H9 (cell line): ENCODE measurements around the gene CCDC160. TPM values are rescaled to one million over a fixed set of nuclear protein-coding genes. Genes with fewer than 3 reads are reported as not detected.

Experiments
- DNase-seq: peaks from one replicate; pipeline ENCODE4 v3.0.0-alpha.2; 2017
- H2AFZ ChIP-seq: one replicate; pipeline ENCODE4 v1.6.1; 2013; ENCODE audit warnings: mild to moderate bottlenecking, low read length, control low read depth, moderate library complexity
- H2AK5ac ChIP-seq: 2 replicates; pipeline ENCODE4 v1.6.1; 2013; ENCODE audit warnings: low read length, control low read depth, mixed read lengths; ENCODE audit not compliant: insufficient read length
- H2BK120ac ChIP-seq: one replicate; pipeline ENCODE4 v1.6.1; 2013; ENCODE audit warnings: low read depth, mild to moderate bottlenecking, low read length, control low read depth, inconsistent platforms; ENCODE audit not compliant: poor library complexity, severe bottlenecking
- H2BK12ac ChIP-seq: 2 replicates; pipeline ENCODE4 v1.6.1; 2013; ENCODE audit warnings: low read length, control low read depth, mixed read lengths, low read depth; ENCODE audit not compliant: insufficient read length
- H2BK15ac ChIP-seq: 2 replicates; pipeline ENCODE4 v1.6.1; 2013; ENCODE audit warnings: low read depth, low read length, control low read depth
- H2BK20ac ChIP-seq: one replicate; pipeline ENCODE4 v1.6.1; 2013; ENCODE audit warnings: low read depth, mild to moderate bottlenecking, low read length, control low read depth, inconsistent platforms; ENCODE audit not compliant: poor library complexity, severe bottlenecking
- H2BK5ac ChIP-seq: 2 replicates; pipeline ENCODE4 v1.6.1; 2013; ENCODE audit warnings: low read length, control low read depth, mixed read lengths; ENCODE audit not compliant: insufficient read length
- H3K14ac ChIP-seq: 2 replicates; pipeline ENCODE4 v1.6.1; 2013; ENCODE audit warnings: low read length, control low read depth; ENCODE audit not compliant: insufficient read depth
- H3K18ac ChIP-seq: 2 replicates; pipeline ENCODE4 v1.6.1; 2013; ENCODE audit warnings: low read depth, mild to moderate bottlenecking, mixed read lengths, low read length, control low read depth; ENCODE audit not compliant: insufficient read length
- H3K23ac ChIP-seq: 2 replicates; pipeline ENCODE4 v1.6.1; 2013; ENCODE audit warnings: low read length, control low read depth, mixed read lengths, low read depth; ENCODE audit not compliant: insufficient read length
- H3K23me2 ChIP-seq: 2 replicates; pipeline ENCODE4 v1.6.1; 2013; ENCODE audit warnings: low read depth, mild to moderate bottlenecking, mixed read lengths, low read length, control low read depth; ENCODE audit not compliant: insufficient read length, poor library complexity, severe bottlenecking
- H3K27ac ChIP-seq: 2 replicates; pipeline ENCODE4 v1.5.1; 2013; ENCODE audit warnings: low read length, control low read depth, mixed read lengths, low read depth; ENCODE audit not compliant: insufficient read length
- H3K27me3 ChIP-seq: 2 replicates; pipeline ENCODE4 v1.6.1; 2013; ENCODE audit warnings: low read length, control low read depth, inconsistent platforms; ENCODE audit not compliant: insufficient read depth
- H3K4ac ChIP-seq: 2 replicates; pipeline ENCODE4 v1.6.1; 2013; ENCODE audit warnings: low read depth, mild to moderate bottlenecking, control low read depth, inconsistent platforms, low read length, moderate library complexity
- H3K4me1 ChIP-seq: 2 replicates; pipeline ENCODE4 v1.6.1; 2013; ENCODE audit warnings: low read length, control low read depth, inconsistent platforms; ENCODE audit not compliant: insufficient read depth
- H3K4me2 ChIP-seq: 2 replicates; pipeline ENCODE4 v1.6.1; 2013; ENCODE audit warnings: low read length, control low read depth, mixed read lengths; ENCODE audit not compliant: insufficient read length, insufficient read depth
- H3K56ac ChIP-seq: 2 replicates; pipeline ENCODE4 v1.6.1; 2013; ENCODE audit warnings: low read depth, mild to moderate bottlenecking, mixed read lengths, low read length, control low read depth; ENCODE audit not compliant: insufficient read length
- H3K79me1 ChIP-seq: 2 replicates; pipeline ENCODE4 v1.6.1; 2013; ENCODE audit warnings: low read depth, mild to moderate bottlenecking, moderate library complexity, low read length, control low read depth, inconsistent platforms; ENCODE audit not compliant: insufficient read depth, poor library complexity, severe bottlenecking
- H3K79me2 ChIP-seq: 2 replicates; pipeline ENCODE4 v1.6.1; 2013; ENCODE audit warnings: low read length, control low read depth, inconsistent platforms; ENCODE audit not compliant: insufficient read depth
- H3K9ac ChIP-seq: 2 replicates; pipeline ENCODE4 v1.6.1; 2013; ENCODE audit warnings: low read length, control low read depth, mixed read lengths; ENCODE audit not compliant: insufficient read length; ENCODE audit errors: extremely low read depth
- H3K9me3 ChIP-seq: one replicate; pipeline ENCODE4 v1.6.1; 2013; ENCODE audit warnings: low read depth, low read length, inconsistent platforms; ENCODE audit not compliant: control insufficient read depth
- H3T11ph ChIP-seq: one replicate; pipeline ENCODE4 v1.6.1; 2013; ENCODE audit warnings: mild to moderate bottlenecking, low read length, control low read depth, inconsistent platforms
- H4K20me1 ChIP-seq: one replicate; pipeline ENCODE4 v1.6.1; 2013; ENCODE audit not compliant: control insufficient read depth, insufficient read length, insufficient read depth
- H4K5ac ChIP-seq: 2 replicates; pipeline ENCODE4 v1.6.1; 2013; ENCODE audit warnings: low read depth, mild to moderate bottlenecking, mixed read lengths, low read length, control low read depth; ENCODE audit not compliant: insufficient read length
- H4K8ac ChIP-seq: replicated peaks from 2 replicates; pipeline ENCODE4 v1.6.1; 2013; ENCODE audit warnings: low read length, control low read depth, mixed read lengths, low read depth; ENCODE audit not compliant: insufficient read length
- H4K91ac ChIP-seq: 2 replicates; pipeline ENCODE4 v1.6.1; 2013; ENCODE audit warnings: low read depth, mild to moderate bottlenecking, moderate library complexity, mixed read lengths, low read length, control low read depth; ENCODE audit not compliant: insufficient read length
- H3K27ac Mint-ChIP-seq, 3 experiments: 2 replicates in 2 of 3; 3 replicates in 1 of 3; pipeline ENCODE4 v1.8.0; 2020 to 2021; ENCODE audit warnings: mixed read lengths in 3 of 3, mild to moderate bottlenecking in 1 of 3, moderate library complexity in 1 of 3
- H3K27me3 Mint-ChIP-seq: 2 replicates; pipeline ENCODE4 v1.8.0; 2021; ENCODE audit warnings: low read depth, mild to moderate bottlenecking, moderate library complexity, mixed read lengths
- H3K36me3 Mint-ChIP-seq, 3 experiments: 2 replicates in 2 of 3; 3 replicates in 1 of 3; pipeline ENCODE4 v1.8.0; 2020 to 2021; ENCODE audit warnings: low read depth in 3 of 3, mixed read lengths in 3 of 3; ENCODE audit not compliant: insufficient read depth in 1 of 3
- H3K4me1 Mint-ChIP-seq, 2 experiments: 2 replicates each; pipeline ENCODE4 v1.8.0; 2020; ENCODE audit warnings: mixed read lengths in 2 of 2
- H3K4me3 Mint-ChIP-seq, 2 experiments: 2 replicates in 1 of 2; 3 replicates in 1 of 2; pipeline ENCODE4 v1.8.0; 2020 to 2021; ENCODE audit warnings: mild to moderate bottlenecking in 2 of 2, mixed read lengths in 2 of 2, moderate library complexity in 1 of 2
- H3K9me3 Mint-ChIP-seq, 2 experiments: 2 replicates in 1 of 2; 3 replicates in 1 of 2; pipeline ENCODE4 v1.8.0; 2020; ENCODE audit warnings: mild to moderate bottlenecking in 2 of 2, mixed read lengths in 2 of 2, moderate library complexity in 1 of 2
- CTCF ChIP-seq: fragments of 200-600 bp; sonication (generic); conservative IDR thresholded peaks from 3 replicates; pipeline ENCODE4 v1.8.0; 2021; ENCODE audit warnings: antibody characterized with exemption, mild to moderate bottlenecking
- total RNA-seq: library from RNA; stranded (reverse); gene quantifications from 2 replicates; pipeline ENCODE4 v1.2.1, GENCODE V29; 2021

The CCDC160 gene
- total RNA-seq, 1 experiment from 2014 or later = 1.2 TPM

- no peak overlapping the region for H2BK15ac ChIP-seq
Observed at GRCh38 chrX:134254511-134254910, 17.5 kb downstream of the CCDC160 start.

More at GRCh38 chrX:134254511-134254910, 17.5 kb downstream of the CCDC160 start:
- Histone ChIP-seq H2BK120ac (no peak overlapping the region), H2BK20ac (no peak overlapping the region), H2BK12ac (no peak overlapping the region), H3K18ac (no peak overlapping the region), H3K9me3 (no peaks in the 10 kb centered on the region), H4K8ac (no peak overlapping the region), H3T11ph (no peak overlapping the region), H3K27ac (no peak overlapping the region), H3K79me2 (no peaks in the 10 kb centered on the region), H4K20me1 (no peaks in the 10 kb centered on the region), H3K9ac (no peak overlapping the region), H3K23ac (no peak overlapping the region), H3K23me2 (no peaks in the 10 kb centered on the region), H3K79me1 (no peaks in the 10 kb centered on the region), H3K4me2 (no peak overlapping the region), H3K56ac (no peak overlapping the region), H4K5ac (no peak overlapping the region), H3K14ac (no peak overlapping the region), H2AK5ac (no peak overlapping the region), H3K4ac (no peak overlapping the region), H2AFZ (no peak overlapping the region), H2BK5ac (no peak overlapping the region), H3K4me1 (no peaks in the 10 kb centered on the region), H4K91ac (no peak overlapping the region), H3K27me3 (no peaks in the 10 kb centered on the region)
- no peak for DNase-seq
- Mint-ChIP-seq H3K9me3 (peaks cover 0 to 31% of the 10 kb centered on the region in 2 experiments; a peak in 3 of 5 replicates), H3K27ac (no peak overlapping the region), H3K4me1 (peaks cover 5 to 13% of the 10 kb centered on the region in 2 experiments; a peak in 3 of 4 replicates), H3K27me3 (no peaks in the 10 kb centered on the region; the same call in 1 of the 2 replicates), H3K4me3 (no peak overlapping the region), H3K36me3 (no peaks in the 10 kb centered on the region)
- no peak for TF ChIP-seq CTCF
